MCF 10A (cell line): ENCODE results near the gene PCNX4. TPM values are rescaled to one million over a fixed set of nuclear protein-coding genes. Genes with fewer than 3 reads are reported as not detected.
A peak's percentile ranks its signal among the peaks of the same experiment; 100 is the strongest.

Experiments used
- BruUV-seq: library from RNA; stranded (reverse); fragments of 400-500 nt; replicated peaks from 2 replicates; lab custom pipeline; 2021; lab: Mats Ljungman, UMichigan
- CTCF ChIA-PET: fragments of 300-600 bp; sonication (Branson Sonifier 250); formaldehyde crosslinking; extraction: SDS; loops from one replicate; lab custom pipeline; 2021; ENCODE audit warnings: antibody characterized with exemption, inconsistent platforms; lab: Yijun Ruan, JAX
- POLR2A ChIA-PET: fragments of 300-600, 350-650 bp; sonication (Branson Sonifier 250); formaldehyde crosslinking; extraction: SDS; loops from one replicate; lab custom pipeline; 2020; ENCODE audit warnings: antibody characterized with exemption, inconsistent platforms; lab: Yijun Ruan, JAX
- DNase-seq: peaks from one replicate; pipeline ENCODE4 v3.0.0-alpha.2; 2018; ENCODE audit not compliant: unreplicated experiment
- H3K27ac Mint-ChIP-seq: one replicate; pipeline ENCODE4 v1.8.0; 2022; ENCODE audit warnings: mild to moderate bottlenecking, low read depth, mixed read lengths; ENCODE audit not compliant: unreplicated experiment
- H3K27me3 Mint-ChIP-seq: one replicate; pipeline ENCODE4 v1.8.0; 2022; ENCODE audit warnings: mixed read lengths; ENCODE audit not compliant: insufficient read depth, unreplicated experiment
- H3K36me3 Mint-ChIP-seq: one replicate; pipeline ENCODE4 v1.8.0; 2022; ENCODE audit warnings: mild to moderate bottlenecking, moderate library complexity, mixed read lengths; ENCODE audit not compliant: insufficient read depth, unreplicated experiment
- H3K4me1 Mint-ChIP-seq: one replicate; pipeline ENCODE4 v1.8.0; 2022; ENCODE audit warnings: mixed read lengths; ENCODE audit not compliant: insufficient read depth, unreplicated experiment
- H3K4me3 Mint-ChIP-seq: one replicate; pipeline ENCODE4 v1.8.0; 2022; ENCODE audit warnings: mild to moderate bottlenecking, moderate library complexity, mixed read lengths; ENCODE audit not compliant: unreplicated experiment
- H3K9me3 Mint-ChIP-seq: one replicate; pipeline ENCODE4 v1.8.0; 2022; ENCODE audit warnings: mixed read lengths; ENCODE audit not compliant: unreplicated experiment
- intact Hi-C: fragments of 100-400 bp; cut with micrococcal nuclease; formaldehyde crosslinking; loops from 2 replicates; pipeline ENCODE4 v1.14.1; 2022
- total RNA-seq: library from RNA; stranded (reverse); gene quantifications from 2 replicates; pipeline ENCODE4 v1.2.3, GENCODE V29; 2022
- TF ChIP-seq, protein P1 (sequence below): fragments of 200-600 bp; IDR thresholded peaks from one replicate; pipeline ENCODE4 v1.8.0; 2022; ENCODE audit warnings: antibody characterized with exemption, mild to moderate bottlenecking; ENCODE audit not compliant: unreplicated experiment

Gene PCNX4
- total RNA-seq, 1 experiment from 2014 or later: 62.8 TPM

DNA sequence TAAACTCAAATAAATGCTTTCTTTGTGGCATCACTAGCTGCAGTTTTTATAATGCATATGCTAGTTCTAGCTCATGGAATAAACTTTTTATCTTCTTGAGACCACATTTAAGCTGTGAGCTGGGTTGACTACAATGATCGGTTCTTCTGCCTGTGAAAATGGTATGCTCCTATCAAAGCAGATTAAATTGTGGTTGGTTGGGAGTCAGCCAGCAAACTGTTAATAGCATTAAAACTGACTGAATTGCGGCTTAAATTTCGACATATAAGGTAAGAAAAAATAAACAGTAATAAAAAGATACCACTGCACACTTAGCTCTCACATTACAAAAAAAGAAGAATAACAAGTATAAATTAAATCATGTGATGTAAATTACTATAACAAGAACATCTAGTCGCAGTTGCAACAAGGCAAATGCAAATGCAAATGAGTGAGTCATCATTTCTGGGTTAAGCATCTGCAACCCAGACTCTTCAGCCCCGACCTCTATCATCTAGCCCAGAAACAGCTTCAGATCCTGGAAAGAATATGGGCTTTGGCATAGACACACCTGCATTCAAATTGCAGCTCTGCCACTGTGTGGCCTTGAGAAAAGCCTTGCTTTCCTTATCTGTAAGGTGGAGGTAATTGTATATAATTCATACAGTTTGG lies 93.3 kb downstream of the PCNX4 start:
- DNase-seq: peak; percentile 27
- BruUV-seq: no TSS peak
- Mint-ChIP-seq H3K27me3 (no peaks in the 10 kb centered on the region), H3K4me1 (no peaks in the 10 kb centered on the region), H3K27ac (no peak overlapping the region), H3K9me3 (no peaks in the 10 kb centered on the region), H3K4me3 (no peak overlapping the region), H3K36me3 (no peaks in the 10 kb centered on the region)
- intact Hi-C loops: loop anchor here (1.0 to 10.0 kb wide), 8 partner anchors 20 to 1160 kb away; partner anchors contain the start of gene DHRS7
- ChIA-PET POLR2A (interaction anchor here (1.7 to 2.0 kb wide), 3 partner anchors 17 to 221 kb away, joined by 4 to 15 read pairs (median 9); partner anchors contain the start of gene DHRS7), CTCF (interaction anchor here (0.6 to 10.7 kb wide), 27 partner anchors 11 to 1060 kb away, joined by 3 to 118 read pairs (median 4); partner anchors contain the start of gene DHRS7)
- TF ChIP-seq, protein P1, sequence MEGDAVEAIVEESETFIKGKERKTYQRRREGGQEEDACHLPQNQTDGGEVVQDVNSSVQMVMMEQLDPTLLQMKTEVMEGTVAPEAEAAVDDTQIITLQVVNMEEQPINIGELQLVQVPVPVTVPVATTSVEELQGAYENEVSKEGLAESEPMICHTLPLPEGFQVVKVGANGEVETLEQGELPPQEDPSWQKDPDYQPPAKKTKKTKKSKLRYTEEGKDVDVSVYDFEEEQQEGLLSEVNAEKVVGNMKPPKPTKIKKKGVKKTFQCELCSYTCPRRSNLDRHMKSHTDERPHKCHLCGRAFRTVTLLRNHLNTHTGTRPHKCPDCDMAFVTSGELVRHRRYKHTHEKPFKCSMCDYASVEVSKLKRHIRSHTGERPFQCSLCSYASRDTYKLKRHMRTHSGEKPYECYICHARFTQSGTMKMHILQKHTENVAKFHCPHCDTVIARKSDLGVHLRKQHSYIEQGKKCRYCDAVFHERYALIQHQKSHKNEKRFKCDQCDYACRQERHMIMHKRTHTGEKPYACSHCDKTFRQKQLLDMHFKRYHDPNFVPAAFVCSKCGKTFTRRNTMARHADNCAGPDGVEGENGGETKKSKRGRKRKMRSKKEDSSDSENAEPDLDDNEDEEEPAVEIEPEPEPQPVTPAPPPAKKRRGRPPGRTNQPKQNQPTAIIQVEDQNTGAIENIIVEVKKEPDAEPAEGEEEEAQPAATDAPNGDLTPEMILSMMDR: no peak

DNA sequence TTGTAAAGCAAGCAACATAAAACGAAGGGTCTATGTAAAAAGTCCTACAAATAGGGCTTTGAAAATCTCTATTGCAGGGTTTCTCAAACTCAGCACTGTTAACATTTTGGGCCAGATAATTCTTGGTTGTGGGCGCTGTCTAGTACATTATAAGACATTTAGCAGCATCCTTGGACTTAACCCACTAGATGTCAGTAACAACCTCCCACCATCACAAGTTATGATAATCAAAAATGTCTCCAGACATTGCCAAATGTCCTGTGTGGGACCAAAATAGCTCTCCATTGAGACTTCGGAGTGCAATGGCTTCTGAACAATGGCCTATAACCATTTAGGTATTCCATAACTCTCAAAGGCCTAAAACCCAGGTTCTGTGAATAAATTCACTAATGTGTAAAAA lies 96.4 kb downstream of the PCNX4 start:
- ChIA-PET CTCF (interaction anchor here (0.6 to 10.7 kb wide), 13 partner anchors 11 to 1774 kb away, joined by 3 to 118 read pairs (median 4); partner anchors contain the start of gene DHRS7), POLR2A (interaction anchor here (1.1 kb wide), 1 partner anchor 60 kb away, joined by 4 read pairs; no protein-coding TSS in a partner anchor)
- no peak overlapping the region for H3K4me3 Mint-ChIP-seq
- BruUV-seq: no TSS peak
- intact Hi-C loops: loop anchor here (1.0 to 10.0 kb wide), 5 partner anchors 167 to 1163 kb away; no protein-coding TSS in a partner anchor
- DNase-seq: peak; percentile 24
- no peak overlapping the region for H3K27ac Mint-ChIP-seq
- TF ChIP-seq, protein P1: peak; percentile 24
- H3K9me3 Mint-ChIP-seq: no peaks in the 10 kb centered on the region
- no peaks in the 10 kb centered on the region for H3K4me1 Mint-ChIP-seq
- no peaks in the 10 kb centered on the region for H3K36me3 Mint-ChIP-seq
- no peaks in the 10 kb centered on the region for H3K27me3 Mint-ChIP-seq

DNA sequence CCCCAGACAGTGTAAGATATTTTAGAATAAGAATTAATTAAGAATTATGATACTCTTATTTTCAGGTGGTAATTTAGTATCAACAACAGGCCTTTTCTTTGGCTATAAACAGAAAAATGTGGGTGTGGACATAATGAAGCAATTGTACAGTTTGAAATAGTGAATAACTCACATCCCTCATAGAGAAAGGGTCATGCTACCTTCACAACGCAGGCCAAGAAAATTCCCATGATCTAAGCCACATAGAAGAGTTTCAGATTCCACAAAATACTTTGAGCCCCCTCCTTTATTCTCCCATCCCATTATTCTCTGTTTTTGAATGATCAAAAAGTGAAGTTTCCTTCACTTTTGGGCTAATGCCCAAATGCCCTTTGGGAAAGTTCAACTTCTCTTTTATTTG lies 97.0 kb downstream of the PCNX4 start:
- Mint-ChIP-seq H3K27ac (no peak overlapping the region), H3K4me1 (no peaks in the 10 kb centered on the region), H3K36me3 (no peaks in the 10 kb centered on the region), H3K27me3 (no peaks in the 10 kb centered on the region), H3K4me3 (no peak overlapping the region), H3K9me3 (no peaks in the 10 kb centered on the region)
- intact Hi-C loops: loop anchor here (1.0 to 10.0 kb wide), 5 partner anchors 166 to 1164 kb away; no protein-coding TSS in a partner anchor
- no TSS peak for BruUV-seq
- DNase-seq: no peak
- TF ChIP-seq, protein P1: no peak
- CTCF ChIA-PET: interaction anchor here (0.6 to 10.7 kb wide), 9 partner anchors 11 to 1773 kb away, joined by 3 to 118 read pairs (median 5); partner anchors contain the start of gene PPM1A
- POLR2A ChIA-PET: no interaction called here
